Muscle of arm (tissue), 14 donors: ENCODE results near the gene YIPF1. TPM values are rescaled to one million over a fixed set of nuclear protein-coding genes. Genes with fewer than 3 reads are reported as not detected.

Source experiments
- DNase-seq: peaks from one replicate; pipeline ENCODE4 v3.0.0-alpha.2; 2013
- long read RNA-seq, 11 donors: transcript quantifications; one replicate each; lab custom pipeline, GENCODE V29; 2026
- polyA plus RNA-seq, 12 donors: library from polyadenylated mRNA; unstranded; fragments of 120-200 nt; gene quantifications; one replicate each; pipeline ENCODE4 v1.2.1, GENCODE V29; 2013; ENCODE audit not compliant: insufficient read length in 12 of 12

YIPF1 gene
- 10 to 100 TPM in 10 of 12 donors, not detected in 2; 13.1 to 18.9 (median 16.5) TPM for polyA plus RNA-seq
- long read RNA-seq, donor 1, partial matches to known transcripts, result 19 of 21 reads
- long read RNA-seq, donor 1, other reads (novel, unspliced or antisense), result 0 of 21 reads
- long read RNA-seq, donor 2, partial matches to known transcripts, result 0 of 3 reads
- long read RNA-seq, donor 2, other reads (novel, unspliced or antisense), result 0 of 3 reads
- long read RNA-seq, donor 3, partial matches to known transcripts, result 0 of 1 reads
- long read RNA-seq, donor 3, other reads (novel, unspliced or antisense), result 0 of 1 reads
- long read RNA-seq, donor 4, partial matches to known transcripts, result 0 of 2 reads
- long read RNA-seq, donor 4, other reads (novel, unspliced or antisense), result 0 of 2 reads
- long read RNA-seq, donor 5, partial matches to known transcripts, result 0 of 1 reads
- long read RNA-seq, donor 5, other reads (novel, unspliced or antisense), result 0 of 1 reads
- long read RNA-seq, donor 6, partial matches to known transcripts, result 5 of 6 reads
- long read RNA-seq, donor 6, other reads (novel, unspliced or antisense), result 0 of 6 reads
- long read RNA-seq, donor 7, partial matches to known transcripts, result 5 of 6 reads
- long read RNA-seq, donor 7, other reads (novel, unspliced or antisense), result 0 of 6 reads
- long read RNA-seq, donor 8, partial matches to known transcripts, result 9 of 9 reads
- long read RNA-seq, donor 8, other reads (novel, unspliced or antisense), result 0 of 9 reads
- long read RNA-seq, donor 9, partial matches to known transcripts, result 11 of 12 reads
- long read RNA-seq, donor 9, other reads (novel, unspliced or antisense), result 0 of 12 reads
- long read RNA-seq, donor 10, partial matches to known transcripts, result 0 of 1 reads
- long read RNA-seq, donor 10, other reads (novel, unspliced or antisense), result 0 of 1 reads
- long read RNA-seq, donor 11, partial matches to known transcripts, result 10 of 12 reads
- long read RNA-seq, donor 11, other reads (novel, unspliced or antisense), result 0 of 12 reads

- peak; percentile 90 for DNase-seq
Observed at GRCh38 chr1:53889304-53890298, at the start of gene YIPF1. TSS of gene YIPF1 (minus strand) at chr1:53889797. CDS start at chr1:53888937, 860 bp downstream.

DNA sequence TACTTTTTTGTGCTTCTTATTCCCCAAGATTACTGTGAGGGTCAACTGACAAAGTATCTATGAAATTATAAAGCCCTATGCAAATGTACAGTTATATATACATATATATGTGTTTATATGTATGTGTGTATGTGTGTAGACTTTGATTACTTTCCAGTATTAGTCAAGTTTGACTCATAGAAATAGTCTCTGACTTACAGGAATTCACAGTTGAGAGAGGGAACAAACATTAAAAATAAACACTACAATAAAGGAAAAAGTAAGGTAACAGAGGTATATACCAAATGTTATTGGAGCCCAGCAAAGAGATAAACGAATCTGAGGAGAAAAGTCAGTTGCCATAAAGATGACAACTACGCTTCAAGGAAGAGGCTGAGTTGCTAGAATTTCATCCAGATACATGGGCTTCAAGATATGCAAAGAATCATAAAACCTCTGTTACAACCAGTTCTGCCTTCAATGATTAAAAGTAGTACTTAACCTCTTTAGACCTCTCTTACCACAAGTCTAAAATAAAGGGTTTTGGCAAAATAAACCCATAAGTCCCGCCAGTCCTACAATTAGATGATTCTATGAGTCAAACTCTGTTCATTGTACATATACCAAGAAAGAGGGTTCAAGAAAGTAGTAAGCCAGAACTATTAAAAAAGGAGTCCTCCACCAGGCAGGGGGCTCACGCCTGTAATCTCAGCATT, 48.7 kb upstream of the YIPF1 start:
- no peak for DNase-seq

- no peak for DNase-seq
Observed at GRCh38 chr1:53936430-53936829, 46.8 kb upstream of the YIPF1 start.

DNA sequence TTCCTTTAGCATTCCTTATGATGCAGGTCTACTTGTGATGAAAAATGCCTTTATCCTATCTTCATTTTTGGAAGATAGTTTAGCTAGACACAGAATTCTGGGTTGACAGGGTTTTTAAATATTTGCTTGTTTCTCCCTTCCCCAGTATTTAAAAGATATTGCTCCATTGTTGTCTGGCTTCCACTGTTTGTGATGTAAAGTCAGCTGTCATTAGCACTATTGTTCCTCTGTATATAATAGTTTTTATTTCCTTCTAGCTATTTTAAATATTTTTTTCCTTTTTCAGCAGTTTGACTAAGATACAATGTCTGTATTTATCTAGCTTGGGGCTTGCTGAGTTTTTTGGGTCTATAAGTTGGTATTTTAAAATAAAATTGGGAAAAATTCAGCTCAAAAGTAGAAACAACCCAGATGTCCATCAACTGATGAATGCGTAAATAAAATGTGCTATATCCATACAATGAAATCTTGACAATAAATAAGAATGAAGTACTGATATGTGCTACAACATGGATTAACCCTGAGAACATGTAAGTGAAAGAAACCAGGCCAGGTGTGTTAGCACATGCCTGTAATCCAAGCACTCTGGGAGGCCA, 44.7 kb upstream of the YIPF1 start:
- no peak for DNase-seq

DNA sequence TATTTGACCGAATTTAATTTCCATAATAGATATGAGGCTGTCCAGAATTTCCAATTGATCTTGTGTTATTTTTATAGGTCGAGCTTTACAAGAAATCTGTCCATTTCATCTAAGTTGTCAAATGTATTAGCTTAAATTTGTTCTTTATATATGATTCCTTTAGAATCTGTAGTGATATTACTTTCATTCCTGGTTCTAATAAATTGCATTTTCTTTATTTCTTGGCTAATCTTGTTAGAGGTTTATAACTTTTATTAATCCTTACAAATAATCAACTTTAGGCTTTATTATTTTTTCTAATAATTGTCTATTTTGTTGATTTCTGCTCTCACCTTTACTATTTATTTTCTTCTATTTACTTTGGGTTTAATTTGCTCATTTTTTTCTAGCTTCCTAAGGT, 41.9 kb upstream of the YIPF1 start:
- DNase-seq, result no peak

- DNase-seq, result no peak
Observed at GRCh38 chr1:53930932-53931331, 41.3 kb upstream of the YIPF1 start.

- peak; percentile 9 for DNase-seq
Observed at GRCh38 chr1:53929246-53929960, 39.8 kb upstream of the YIPF1 start.

GRCh38 chr1:53927376-53927881, 37.8 kb upstream of the YIPF1 start:
- DNase-seq, result no peak

- no peak for DNase-seq
Observed at GRCh38 chr1:53919675-53920066, 30.1 kb upstream of the YIPF1 start.

DNA sequence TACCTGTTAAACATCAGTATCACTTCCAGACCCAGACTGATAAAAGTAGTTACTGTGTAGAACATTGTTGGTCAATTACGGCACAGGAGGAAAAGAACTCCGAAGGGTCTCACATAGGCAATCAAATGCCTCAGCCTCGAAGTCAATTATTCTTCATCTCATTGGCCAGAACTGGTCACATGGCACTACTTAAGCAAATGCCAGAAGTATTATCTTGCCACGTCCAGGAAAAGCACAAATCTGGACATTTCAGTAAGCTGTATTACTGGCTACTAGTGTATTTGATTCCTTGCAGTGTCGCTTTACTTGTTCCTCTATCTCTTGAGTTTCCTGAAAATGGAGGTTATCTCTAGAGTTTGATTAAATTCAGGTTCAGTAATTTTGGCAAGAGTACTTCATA, 28.7 kb upstream of the YIPF1 start:
- no peak for DNase-seq

- no peak for DNase-seq
Observed at GRCh38 chr1:53913352-53914033, 23.9 kb upstream of the YIPF1 start.

- DNase-seq, result no peak
Observed at GRCh38 chr1:53911442-53911841, 21.8 kb upstream of the YIPF1 start.

DNA sequence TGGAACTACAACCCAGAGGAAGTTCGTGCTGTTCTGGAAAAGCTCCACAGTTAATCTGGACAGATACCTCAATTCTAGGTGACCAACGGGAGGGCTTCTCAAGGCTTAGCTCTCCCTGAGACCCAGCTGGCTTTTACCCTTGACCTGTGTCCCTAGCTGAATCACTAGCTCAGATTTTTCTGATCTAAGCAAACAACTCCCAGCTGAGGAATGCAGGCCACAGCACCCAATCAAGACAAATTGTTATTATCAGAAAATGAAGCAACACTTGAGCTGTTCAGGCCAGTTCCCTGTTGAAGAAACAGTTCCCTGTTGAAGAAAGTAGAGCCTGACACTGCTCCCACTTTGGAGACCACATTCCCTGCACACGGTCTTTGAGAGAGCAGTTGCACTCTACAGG, 20.3 kb upstream of the YIPF1 start:
- DNase-seq, result no peak

DNA sequence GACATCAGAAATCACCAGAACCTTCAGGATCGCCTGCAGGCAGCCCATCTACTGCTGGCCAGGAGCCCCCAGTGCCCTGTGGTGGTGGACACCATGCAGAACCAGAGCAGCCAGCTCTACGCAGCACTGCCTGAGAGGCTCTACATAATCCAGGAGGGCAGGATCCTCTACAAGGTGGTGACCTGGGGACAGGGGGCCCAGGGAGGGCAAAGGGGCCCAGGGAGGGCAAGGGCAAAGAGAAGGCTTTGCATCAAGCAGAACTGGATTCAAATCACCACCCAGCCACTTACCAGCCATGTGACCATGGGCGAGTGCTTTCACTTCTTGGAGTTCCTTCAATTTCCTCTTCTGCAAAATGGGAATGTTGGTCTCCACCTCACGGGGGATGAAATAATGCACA, 16.5 kb upstream of the YIPF1 start:
- DNase-seq, result no peak

DNA sequence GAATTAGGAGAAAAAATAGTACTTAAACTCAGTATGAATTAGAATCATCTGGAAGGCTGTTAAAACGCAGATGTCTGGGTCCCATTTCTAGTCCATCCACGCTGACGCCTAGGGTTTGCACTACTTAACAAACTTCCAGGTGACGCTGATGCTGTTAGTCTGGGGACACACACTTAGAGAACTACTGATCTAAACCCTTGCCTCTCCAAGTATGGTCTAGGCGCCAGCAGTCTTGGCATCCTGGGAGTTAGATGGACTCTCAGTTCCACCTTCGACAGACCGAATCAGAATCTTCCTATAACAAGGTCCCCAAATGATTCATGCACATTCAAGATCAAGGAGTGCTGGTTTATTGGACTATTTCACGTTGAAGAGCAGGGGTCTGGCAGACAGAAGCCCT, 15.9 kb upstream of the YIPF1 start:
- DNase-seq, result no peak

DNA sequence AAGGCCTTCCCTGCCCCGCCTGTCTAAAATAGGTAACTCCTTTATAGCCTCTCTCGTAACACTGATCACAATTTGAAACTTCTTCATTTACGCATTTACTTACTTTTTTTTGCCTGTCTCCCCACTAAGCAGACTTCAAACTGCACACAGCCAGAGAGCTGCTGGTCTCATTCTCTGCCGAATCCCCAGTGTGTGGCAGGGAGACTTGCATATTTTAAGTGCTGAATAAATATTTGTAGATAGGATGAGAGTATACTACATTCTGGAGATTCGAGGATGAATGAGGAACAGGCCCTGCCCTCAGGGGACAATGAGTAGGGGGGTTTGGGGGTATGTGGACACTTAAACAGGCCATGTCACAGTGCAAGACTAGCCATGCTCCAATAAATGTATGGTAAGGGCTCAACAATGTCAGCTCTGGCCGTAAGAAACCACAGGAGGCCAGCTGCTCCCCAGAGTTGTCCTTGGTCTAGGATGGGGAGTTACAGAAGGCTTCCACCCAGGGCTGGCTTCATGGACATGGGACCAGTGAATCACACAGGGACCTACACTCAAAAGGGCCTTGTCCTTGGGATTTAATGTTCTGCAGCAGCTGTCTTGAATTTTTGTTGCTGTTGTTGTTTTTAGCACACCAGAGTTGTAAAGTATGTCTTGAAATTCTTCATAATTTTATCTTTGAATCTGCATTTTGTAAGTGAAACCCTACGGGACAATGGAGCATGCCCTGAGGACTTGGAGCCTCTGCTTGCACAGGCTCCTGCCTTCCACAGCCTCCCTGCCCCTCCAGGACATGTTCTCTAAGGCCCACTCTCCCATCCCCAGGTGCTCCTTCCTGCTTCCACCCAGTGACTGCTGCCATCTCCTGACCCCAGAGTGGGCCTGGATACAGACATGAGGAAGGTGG, 12.9 kb upstream of the YIPF1 start:
- DNase-seq, result no peak

- DNase-seq, result no peak
Observed at GRCh38 chr1:53899708-53900107, 10.1 kb upstream of the YIPF1 start.

DNA sequence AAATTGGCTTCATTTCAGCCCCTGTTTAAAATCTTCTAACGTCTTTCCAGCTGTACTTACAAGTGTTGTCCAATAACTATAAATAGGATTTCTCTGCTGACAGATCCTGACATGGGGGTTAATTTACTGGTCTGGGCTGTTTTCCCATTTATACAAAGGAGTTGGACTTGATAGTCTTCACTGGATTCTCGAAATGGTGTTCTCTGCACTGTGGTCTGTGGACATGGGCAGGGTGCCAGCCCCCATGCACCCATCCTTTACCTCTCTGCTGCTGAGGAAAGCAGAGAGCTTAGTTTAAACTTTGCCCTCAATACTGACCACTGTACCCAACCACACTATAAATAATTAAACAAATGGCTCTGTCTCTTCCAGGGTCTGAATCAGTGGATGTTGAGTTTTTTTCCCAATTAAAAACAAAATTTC, 9.6 kb upstream of the YIPF1 start:
- peak; percentile 43 for DNase-seq
